ENCODE data around the gene TPM2.

The TPM2 gene

GRCh38 chr9:35673132-35674024 is 16.3 kb downstream of the TPM2 start, which contains the start of gene CA9:
CA9 (plus strand) TSS chr9:35673928; CDS start chr9:35673960, 32 bp downstream.
- DNase-seq: no peak

GRCh38 chr9:35669331-35670145 is 20.2 kb downstream of the TPM2 start:
- DNase-seq: no peak

- DNase-seq: no peak
Observed at GRCh38 chr9:35667939-35668338, 21.8 kb downstream of the TPM2 start.

- no peak for DNase-seq
Observed at GRCh38 chr9:35666549-35666948, 23.2 kb downstream of the TPM2 start.

- no peak for DNase-seq
Observed at GRCh38 chr9:35666045-35666444, 23.7 kb downstream of the TPM2 start.

- DNase-seq: no peak
Observed at GRCh38 chr9:35665471-35665818, 24.3 kb downstream of the TPM2 start.

GRCh38 chr9:35664531-35665470 is 24.9 kb downstream of the TPM2 start, which contains the start of gene ARHGEF39:
ARHGEF39 (minus strand) TSS chr9:35665195; CDS start chr9:35665169, 26 bp downstream.
- peak; percentile 15 for DNase-seq

- no peak for DNase-seq
Observed at GRCh38 chr9:35662437-35662836, 27.3 kb downstream of the TPM2 start.

GRCh38 chr9:35661756-35662350 is 27.9 kb downstream of the TPM2 start:
- DNase-seq: no peak

- DNase-seq: no peak
Observed at GRCh38 chr9:35660966-35661415, 28.7 kb downstream of the TPM2 start.

- no peak for DNase-seq
Observed at GRCh38 chr9:35659340-35659739, 30.4 kb downstream of the TPM2 start.

GRCh38 chr9:35658968-35659220 is 30.8 kb downstream of the TPM2 start:
- no peak for DNase-seq

- no peak for DNase-seq
Observed at GRCh38 chr9:35658137-35658967, 31.4 kb downstream of the TPM2 start, which contains the start of gene CCDC107. CCDC107 (plus strand) TSS chr9:35658292; CDS start chr9:35658380, 88 bp downstream.

- DNase-seq: peak; percentile 96
Observed at GRCh38 chr9:35657546-35658136, 32.1 kb downstream of the TPM2 start, which contains the start of gene RMRP. RMRP (minus strand) TSS chr9:35658019.

- DNase-seq: no peak
Observed at GRCh38 chr9:35656831-35657545, 32.7 kb downstream of the TPM2 start.

GRCh38 chr9:35656348-35656747 is 33.4 kb downstream of the TPM2 start:
- DNase-seq: no peak

GRCh38 chr9:35653611-35654010 is 36.1 kb downstream of the TPM2 start:
- DNase-seq: no peak

GRCh38 chr9:35652829-35653209 is 36.9 kb downstream of the TPM2 start:
- no peak for DNase-seq

GRCh38 chr9:35651956-35652828 is 37.5 kb downstream of the TPM2 start:
- DNase-seq: no peak
